ENCODE results near the gene CMSS1.

The CMSS1 gene

DNA sequence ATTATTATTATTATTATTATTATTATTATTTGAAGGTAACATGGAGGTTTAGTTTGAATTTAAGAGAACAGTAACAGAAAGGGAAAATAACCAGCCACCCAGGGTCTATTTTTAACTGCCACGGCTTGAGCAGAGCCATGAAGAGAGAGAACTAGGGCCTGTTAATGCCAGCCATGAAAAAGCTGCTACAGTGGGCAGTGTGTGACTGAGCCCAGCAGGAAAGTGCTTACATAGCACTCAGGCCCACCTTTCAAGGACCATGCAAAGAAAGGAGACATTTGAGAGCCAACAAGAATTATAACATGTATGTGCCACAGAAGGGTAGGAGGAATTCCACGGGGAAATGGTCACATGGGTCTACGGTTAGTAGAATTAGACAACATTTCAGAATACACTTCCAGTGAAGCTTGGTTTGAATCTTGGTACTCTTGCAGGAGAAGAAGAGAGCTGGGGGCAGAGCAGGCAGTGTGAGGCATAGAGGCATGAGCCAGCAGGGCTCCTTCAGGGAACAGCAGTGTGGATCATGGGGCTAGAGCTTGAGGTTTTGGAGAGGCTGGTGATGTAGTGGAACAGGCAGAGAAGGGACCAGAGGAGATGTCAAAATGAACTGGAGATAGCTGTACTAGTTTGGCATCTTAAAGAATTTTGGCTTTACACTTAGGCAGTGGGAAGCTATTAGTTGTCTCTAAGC is 140.7 kb downstream of the CMSS1 start:
- TF ChIP-seq CTCF (IDR thresholded peaks at IDR 0.05; ENCODE audit: borderline replicate concordance, control extremely low read depth, extremely low read depth, insufficient read depth, missing control alignments) = no peak
- no peak for DNase-seq (ENCODE audit: low spot score)
- in situ Hi-C loops (cut with MboI; ENCODE audit: low sequenced_read_pairs, unreplicated experiment) = no loop called here

GRCh38 chr3:99960123-99960878 is 142.6 kb downstream of the CMSS1 start:
- DNase-seq (ENCODE audit: low spot score) = no peak
- no peak for TF ChIP-seq CTCF (IDR thresholded peaks at IDR 0.05; ENCODE audit: borderline replicate concordance, control extremely low read depth, extremely low read depth, insufficient read depth, missing control alignments)

GRCh38 chr3:99960941-99961340 is 143.3 kb downstream of the CMSS1 start:
- in situ Hi-C loops (cut with MboI; ENCODE audit: low sequenced_read_pairs, unreplicated experiment) = no loop called here
- no peak for TF ChIP-seq CTCF (IDR thresholded peaks at IDR 0.05; ENCODE audit: borderline replicate concordance, control extremely low read depth, extremely low read depth, insufficient read depth, missing control alignments)
- DNase-seq (ENCODE audit: low spot score) = no peak

More at GRCh38 chr3:99960123-99960878, 142.6 kb downstream of the CMSS1 start:
- in situ Hi-C loops (cut with MboI; ENCODE audit: low sequenced_read_pairs, unreplicated experiment) = no loop called here

GRCh38 chr3:99961756-99962515 is 144.3 kb downstream of the CMSS1 start:
- DNase-seq (ENCODE audit: low spot score) = no peak
- in situ Hi-C loops (cut with MboI; ENCODE audit: low sequenced_read_pairs, unreplicated experiment) = no loop called here
- TF ChIP-seq CTCF (IDR thresholded peaks at IDR 0.05; ENCODE audit: borderline replicate concordance, control extremely low read depth, extremely low read depth, insufficient read depth, missing control alignments) = no peak

DNA sequence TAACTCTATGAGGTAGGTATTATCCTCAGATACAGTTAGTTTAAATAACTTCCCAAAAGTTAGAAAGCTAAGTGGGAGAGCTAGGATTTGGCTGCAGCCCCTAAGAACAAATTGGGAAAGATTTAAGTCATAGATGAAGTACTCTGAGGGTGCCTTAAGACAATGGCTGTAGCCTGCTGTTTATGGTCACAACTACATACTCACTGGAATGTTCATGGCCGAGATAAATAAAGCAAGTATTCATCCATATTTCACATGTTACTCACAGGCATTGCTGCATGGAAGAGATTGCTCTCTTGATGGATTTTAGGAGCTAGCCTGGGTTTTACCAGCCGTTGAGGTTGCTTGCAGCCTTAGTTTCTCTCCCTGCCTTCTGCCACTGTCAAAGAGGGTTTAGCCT is 145.0 kb downstream of the CMSS1 start:
- TF ChIP-seq CTCF (IDR thresholded peaks at IDR 0.05; ENCODE audit: borderline replicate concordance, control extremely low read depth, extremely low read depth, insufficient read depth, missing control alignments) = no peak
- in situ Hi-C loops (cut with MboI; ENCODE audit: low sequenced_read_pairs, unreplicated experiment) = no loop called here
- no peak for DNase-seq (ENCODE audit: low spot score)

DNA sequence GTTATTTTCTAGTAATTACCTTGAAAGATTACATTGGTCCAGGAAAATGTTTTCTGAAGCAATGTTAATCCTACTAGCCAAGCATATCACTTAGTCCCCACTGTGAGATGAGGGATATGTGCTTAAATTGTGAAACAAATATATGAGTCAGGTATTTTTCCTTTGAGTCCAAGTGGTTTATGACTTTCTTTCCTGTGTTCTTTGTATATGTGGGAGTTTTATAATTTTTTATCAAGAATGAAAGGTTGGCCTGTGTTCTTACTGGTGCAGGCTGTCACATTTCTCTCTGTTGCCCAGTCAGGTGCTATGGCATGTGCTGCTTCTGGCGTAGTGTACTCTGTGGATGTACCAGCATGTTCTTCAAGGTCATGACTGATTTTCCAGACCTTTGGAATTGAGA is 147.4 kb downstream of the CMSS1 start:
- no peak for DNase-seq (ENCODE audit: low spot score)
- in situ Hi-C loops (cut with MboI; ENCODE audit: low sequenced_read_pairs, unreplicated experiment) = no loop called here
- no peak for TF ChIP-seq CTCF (IDR thresholded peaks at IDR 0.05; ENCODE audit: borderline replicate concordance, control extremely low read depth, extremely low read depth, insufficient read depth, missing control alignments)
